IPS DF 4.7 (cell line): ENCODE data around the gene PRG3.
"Not testable (repeated sequence)": the region's sequence is repeated elsewhere in the genome, so short reads cannot be mapped to it uniquely, and the experiment has no call there.

Source experiments
- DNase-seq: peaks from one replicate; pipeline ENCODE4 v3.0.0-alpha.2; 2013; ENCODE audit warnings: low spot score; ENCODE audit errors: extremely low read depth

The PRG3 gene

GRCh38 chr11:57361420-57361819, 19.5 kb downstream of the PRG3 start:
- not testable (repeated sequence) for DNase-seq

DNA sequence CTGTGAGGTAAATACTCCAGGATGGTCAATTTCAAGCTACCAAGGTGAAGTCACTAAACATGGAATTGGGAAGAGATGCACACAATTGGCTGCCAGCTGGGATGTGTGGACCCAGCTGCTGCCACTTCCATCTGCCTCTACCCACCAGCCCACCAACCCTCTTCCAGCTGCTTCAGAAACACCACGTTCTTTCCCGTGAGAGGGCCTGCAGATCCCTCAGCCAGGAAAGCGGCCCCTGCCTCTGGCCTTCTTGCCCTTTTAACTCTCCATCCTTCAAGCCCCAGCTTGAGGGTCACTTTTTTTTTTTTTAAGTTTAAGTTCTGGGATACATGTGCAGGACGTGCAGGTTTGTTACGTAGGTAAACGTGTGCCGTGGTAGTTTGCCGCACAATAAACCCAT, 20.0 kb downstream of the PRG3 start:
- no peak for DNase-seq

GRCh38 chr11:57359896-57360690, 20.9 kb downstream of the PRG3 start:
- no peak for DNase-seq

DNA sequence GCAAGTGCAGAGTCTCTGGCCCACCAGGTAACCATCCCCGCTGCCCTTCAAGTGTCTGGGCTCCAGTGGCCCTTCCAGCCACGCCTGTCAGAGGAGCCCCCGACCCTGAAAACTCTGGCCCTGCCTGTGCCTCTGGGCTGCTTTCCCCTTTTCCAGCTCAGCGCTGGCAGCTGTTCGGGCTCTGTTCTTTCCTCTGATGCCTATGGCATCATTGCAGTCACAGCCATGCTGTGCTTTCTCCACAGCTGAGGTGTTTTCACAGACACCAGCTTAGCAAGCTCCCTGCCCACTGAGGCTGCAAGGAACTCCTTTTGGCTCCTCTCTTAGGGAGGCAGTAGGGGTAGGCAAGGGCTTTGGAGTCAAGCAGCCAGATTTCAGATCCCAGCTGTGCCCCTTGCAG, 21.6 kb downstream of the PRG3 start:
- no peak for DNase-seq

DNA sequence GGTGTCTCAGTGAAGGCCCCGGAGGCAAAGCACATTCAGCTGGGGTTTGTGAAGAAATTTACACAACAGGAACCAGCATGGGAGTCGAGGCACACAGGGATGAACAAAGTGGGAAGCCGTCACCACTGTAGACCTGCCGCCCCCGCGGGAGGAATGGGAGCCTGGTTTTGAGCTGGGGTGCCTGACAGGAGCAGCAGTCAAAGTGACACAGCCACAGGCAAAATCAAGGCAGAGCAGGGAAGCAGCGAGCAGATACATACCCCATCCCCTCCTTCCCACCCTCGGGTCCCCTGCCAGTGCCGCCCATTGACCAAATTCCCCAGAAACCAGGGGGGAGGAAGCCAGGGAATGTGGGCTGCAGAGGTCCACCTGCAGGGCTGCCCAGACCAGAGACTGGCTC, 22.0 kb downstream of the PRG3 start:
- DNase-seq: no peak

DNA sequence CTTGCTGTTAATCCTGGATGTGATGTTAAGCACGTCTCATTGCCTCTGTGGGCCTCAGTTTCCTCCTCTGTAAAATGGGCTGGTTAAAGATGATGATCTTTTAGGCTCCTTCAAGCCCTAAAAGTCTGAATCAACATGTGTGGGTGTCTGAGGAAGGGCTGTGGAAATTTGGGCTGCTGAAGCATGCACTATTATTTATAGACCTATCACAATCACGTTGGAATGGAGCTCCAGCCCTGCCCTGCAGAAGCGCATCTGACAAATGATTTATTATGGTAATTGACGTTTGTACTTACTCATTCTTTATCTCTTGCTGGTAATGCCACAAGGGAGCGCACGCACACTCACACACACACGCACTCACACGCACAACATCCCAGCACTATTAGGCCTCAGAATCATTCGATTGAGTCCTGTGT, 22.4 kb downstream of the PRG3 start:
- no peak for DNase-seq

DNA sequence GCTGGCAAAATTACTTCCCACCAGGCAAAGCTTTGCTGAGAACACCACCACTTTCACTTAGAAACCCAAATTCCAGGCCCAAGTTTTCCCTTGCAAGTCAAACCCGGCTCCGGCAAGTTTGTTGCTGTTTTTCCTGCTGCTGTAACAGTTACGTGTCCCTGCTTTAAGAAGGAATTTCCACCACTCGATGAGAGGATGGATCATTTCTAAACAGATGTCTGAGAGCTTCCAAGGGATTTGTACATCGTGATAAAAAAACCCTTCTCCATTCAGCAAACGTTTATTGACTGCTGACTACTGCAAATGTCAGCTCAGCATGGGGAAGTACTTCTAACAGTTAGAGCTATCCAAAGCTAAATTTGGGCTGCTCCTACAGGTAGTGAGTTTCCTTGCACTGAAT, 23.1 kb downstream of the PRG3 start:
- no peak for DNase-seq

GRCh38 chr11:57357310-57357709, 23.6 kb downstream of the PRG3 start:
- DNase-seq: no peak

- DNase-seq: no peak
These were observed 24.7 kb downstream of the PRG3 start for GRCh38 chr11:57356268-57356667.

DNA sequence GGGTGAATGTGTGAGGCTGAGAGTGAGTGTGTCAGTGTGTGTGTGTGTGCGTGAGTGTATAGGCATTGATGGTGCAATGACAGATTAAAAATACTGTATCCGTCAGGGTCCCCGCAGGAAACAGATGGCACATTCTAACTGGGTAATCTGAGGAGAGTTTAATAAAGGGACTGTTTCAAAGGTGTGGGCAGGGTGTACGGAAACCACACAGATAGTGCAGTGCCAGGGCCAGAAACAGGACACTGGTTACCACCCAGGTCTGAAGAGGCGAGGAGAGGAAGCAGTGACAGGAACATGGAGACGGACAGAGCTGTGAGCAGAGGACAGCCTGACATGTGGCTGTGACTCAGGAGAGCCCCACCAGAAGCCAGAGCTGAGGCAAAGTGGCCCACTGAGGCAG, 26.3 kb downstream of the PRG3 start:
- no peak for DNase-seq

- DNase-seq: no peak
These were observed 27.1 kb downstream of the PRG3 start for GRCh38 chr11:57353852-57354251.

- no peak for DNase-seq
These were observed 27.5 kb downstream of the PRG3 start for GRCh38 chr11:57353446-57353845.

GRCh38 chr11:57353036-57353435, 27.9 kb downstream of the PRG3 start:
- DNase-seq: no peak

DNA sequence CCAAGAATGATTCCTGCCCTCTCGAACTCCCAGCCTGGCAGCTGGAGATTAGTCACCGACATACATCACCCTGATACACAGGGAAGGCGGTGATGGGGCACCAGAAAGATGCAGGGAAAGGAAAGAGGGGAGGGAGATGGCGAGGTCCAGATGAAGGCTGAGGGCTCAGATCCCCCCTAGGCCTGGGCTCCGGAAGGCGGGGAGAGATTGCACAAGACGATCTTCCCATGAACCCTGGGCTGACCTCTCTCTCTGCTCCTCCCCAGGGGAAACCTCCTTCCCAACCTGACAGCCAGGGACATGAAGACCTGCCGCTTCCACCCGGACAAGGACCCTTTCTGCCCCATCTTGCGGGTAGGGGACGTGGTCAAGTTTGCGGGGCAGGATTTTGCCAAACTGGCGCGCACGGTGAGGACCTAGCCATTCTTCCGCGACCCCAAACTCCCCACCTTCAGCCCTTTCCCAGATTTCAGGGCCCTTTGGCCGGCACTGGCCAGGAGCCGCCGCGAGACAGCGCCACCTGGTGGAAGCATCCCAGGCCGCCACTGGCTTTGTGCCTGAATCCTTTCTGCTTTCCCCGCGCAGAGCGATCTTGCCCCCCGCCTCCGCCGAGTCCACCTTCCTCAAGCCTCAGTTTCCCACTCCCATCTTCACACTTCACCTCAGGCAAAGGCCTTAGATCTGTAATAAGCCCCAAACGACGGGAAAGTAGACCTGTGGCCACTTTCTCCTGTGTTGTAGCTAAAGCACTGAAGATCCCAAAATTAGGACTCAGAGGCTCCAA, 31.3 kb downstream of the PRG3 start:
- no peak for DNase-seq

DNA sequence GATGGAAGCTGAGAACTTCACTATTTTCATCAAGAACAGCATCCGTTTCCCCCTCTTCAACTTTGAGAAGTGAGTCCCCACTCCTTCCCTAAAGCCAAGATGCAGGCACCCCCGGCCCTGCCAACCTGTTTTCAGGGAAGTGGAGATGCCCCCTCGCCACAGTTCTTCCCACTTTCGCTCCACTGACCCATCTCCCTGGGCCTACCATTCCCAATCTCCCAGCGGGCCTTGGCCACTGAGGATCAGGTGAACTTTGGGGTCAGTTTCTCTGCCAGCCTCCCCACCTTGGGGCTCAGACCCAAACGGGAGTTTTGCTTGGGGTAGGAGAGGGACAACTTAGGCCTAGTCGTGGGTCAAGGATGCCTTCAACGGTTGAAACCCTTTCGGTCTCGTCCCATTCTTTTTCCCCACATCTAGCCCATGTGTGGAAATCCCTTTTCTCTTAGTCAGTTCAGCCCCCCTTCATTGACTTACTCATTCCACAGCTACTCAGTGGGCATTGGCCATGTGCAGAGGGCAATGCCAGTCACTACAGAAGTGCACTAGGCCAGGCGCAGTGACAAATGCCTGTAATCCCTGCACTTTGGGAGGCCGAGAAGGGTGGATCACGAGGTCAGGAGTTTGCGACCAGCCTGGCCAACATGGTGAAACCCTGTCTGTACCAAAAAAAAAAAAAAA, 32.2 kb downstream of the PRG3 start:
- no peak for DNase-seq

- no peak for DNase-seq
These were observed 32.9 kb downstream of the PRG3 start for GRCh38 chr11:57348052-57348451.

DNA sequence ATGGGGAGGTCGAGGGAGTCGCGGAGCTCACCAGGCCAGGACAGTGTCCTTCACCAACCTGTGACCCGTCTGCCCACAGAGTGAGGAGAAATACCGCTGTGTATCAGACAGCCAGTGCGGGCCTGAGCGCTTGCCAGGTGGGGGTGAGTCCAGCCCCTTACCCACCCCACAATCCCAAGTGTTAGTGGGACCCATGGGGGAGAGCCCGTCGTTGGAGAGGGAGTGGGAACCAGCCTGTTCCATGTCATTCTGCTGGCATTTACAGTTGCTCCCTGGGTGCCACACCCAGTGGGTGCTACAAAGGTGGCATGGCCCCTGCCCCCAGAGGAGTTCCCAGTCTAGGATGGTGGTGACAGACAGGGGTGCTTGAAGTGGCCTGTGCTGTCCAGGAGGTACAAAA, 33.6 kb downstream of the PRG3 start:
- DNase-seq: no peak

DNA sequence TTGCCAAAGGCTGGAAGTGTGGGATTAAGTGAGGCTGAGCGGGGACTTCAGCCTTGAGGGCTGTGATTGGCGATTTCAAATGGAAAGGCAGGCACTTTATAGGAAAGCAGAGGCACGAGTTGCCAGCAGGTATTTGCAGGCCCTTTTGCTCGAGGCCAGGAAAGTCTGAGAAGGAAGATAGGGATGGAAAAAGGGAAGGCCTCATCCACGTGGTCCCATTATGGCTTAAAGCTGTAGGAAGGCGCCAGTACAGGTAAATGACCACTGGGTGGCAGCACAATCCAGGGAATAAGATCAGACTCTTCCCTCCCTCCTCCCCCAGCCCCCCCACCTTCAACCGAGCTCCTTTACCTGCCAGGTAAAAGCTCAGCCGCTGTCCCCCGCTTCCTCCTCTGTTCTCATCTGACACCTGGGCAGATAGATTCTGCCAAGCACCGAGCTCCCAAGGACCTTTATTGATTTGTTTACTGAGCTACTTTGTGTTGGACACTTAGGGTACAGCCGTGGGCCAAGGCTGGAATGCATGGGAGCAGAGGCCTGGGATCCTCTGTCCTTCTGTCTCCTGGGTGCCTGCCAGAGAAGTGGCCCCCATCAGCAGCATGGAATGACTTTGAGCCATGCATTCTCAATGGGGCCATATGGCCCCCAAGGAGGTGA, 35.3 kb downstream of the PRG3 start:
- no peak for DNase-seq

- no peak for DNase-seq
These were observed 36.1 kb downstream of the PRG3 start for GRCh38 chr11:57344826-57345225.

GRCh38 chr11:57343825-57344224, 37.1 kb downstream of the PRG3 start:
- DNase-seq: no peak

DNA sequence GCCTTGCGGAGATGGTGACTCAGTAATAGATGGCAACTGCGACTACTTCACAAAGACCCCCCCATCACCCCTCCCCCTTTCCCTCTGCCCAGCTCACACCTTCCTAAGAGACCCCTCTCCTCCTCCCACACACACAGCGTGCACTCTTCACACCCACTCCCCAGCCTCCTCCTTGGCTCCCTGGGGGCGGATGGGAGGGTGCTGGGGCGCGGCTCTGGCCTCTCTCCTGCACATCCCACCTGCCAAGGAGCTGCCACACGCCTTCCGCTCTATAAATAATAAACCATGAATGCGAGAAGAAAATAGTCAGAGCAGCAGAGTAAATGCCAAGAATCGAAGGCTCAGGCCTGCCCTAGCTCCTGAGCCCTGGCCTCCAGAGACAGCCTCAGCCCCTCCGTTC, 38.2 kb downstream of the PRG3 start:
- DNase-seq: no peak
